Ovary (tissue), 3 donors: ENCODE results near the gene CEP55.

Experiments
- CTCF ChIP-seq, 3 donors: fragments of 450-650 bp in 2 of 3; fragments of 200-600 bp in 1 of 3; IDR thresholded peaks; one replicate each; pipeline versions ENCODE4 v1.5.1 to v1.8.0; 2016 to 2022; ENCODE audit warnings: antibody characterized with exemption in 3 of 3, mild to moderate bottlenecking in 1 of 3
- POLR2A ChIP-seq: fragments of 450-650 bp; IDR thresholded peaks from one replicate; pipeline ENCODE4 v1.6.1; 2017; ENCODE audit warnings: antibody characterized with exemption, mild to moderate bottlenecking, moderate library complexity
- donor health status: DM: no; HTN: no; CAD: no.

DNA sequence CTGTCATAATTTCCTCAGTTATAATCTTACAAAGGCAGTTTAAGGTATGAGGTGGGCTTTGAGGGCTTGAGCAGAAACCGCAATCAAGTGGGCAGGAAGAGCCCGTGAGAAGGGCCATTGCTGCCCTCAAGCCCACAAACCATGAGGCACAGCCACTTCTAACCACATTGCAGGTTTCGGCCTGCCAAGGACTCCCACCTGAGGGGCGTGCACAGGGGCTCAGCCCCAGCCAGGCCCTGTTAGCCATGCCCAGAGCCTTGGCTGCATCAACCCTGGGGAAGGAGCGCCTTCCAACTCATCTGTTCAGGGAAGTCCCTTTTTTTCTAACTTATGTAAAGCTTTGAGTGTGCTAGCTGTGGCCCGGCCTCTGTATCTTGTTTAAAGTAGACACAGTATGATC, 64.1 kb downstream of the CEP55 start:
- TF ChIP-seq CTCF (IDR thresholded peaks at IDR 0.05) (no peak), POLR2A (no peak)
